T-cell (primary cell): ENCODE results near the gene PUS3. TPM values are rescaled to one million over a fixed set of nuclear protein-coding genes. Genes with fewer than 3 reads are reported as not detected.
A peak's percentile ranks its signal among the peaks of the same experiment; 100 is the strongest.

Experiments used
- ATAC-seq, 4 experiments: fragments of 200-7000 bp in 3 of 4; fragments of 150-1000 bp in 1 of 4; cut with Tn5 transposase; replicated peaks in 1 of 4; 1 replicate in 3 of 4; 2 replicates in 1 of 4; pipeline ENCODE4 v1.10.0; 2021; ENCODE audit warnings: moderate library complexity in 3 of 4, mild to moderate bottlenecking in 2 of 4, moderate number of reproducible peaks in 1 of 4
- CTCF ChIA-PET, 2 donors: fragments of 300-600 bp; sonication (Branson Sonifier 250); formaldehyde crosslinking; loops; one replicate each; lab custom pipeline; 2022; ENCODE audit warnings: antibody characterized with exemption in 2 of 2; lab: Charles Lee
- POLR2A ChIA-PET, 2 donors: fragments of 300-600 bp; sonication (Branson Sonifier 250); formaldehyde crosslinking; loops; one replicate each; lab custom pipeline; 2022; ENCODE audit warnings: antibody characterized with exemption in 2 of 2; lab: Charles Lee
- DNase-seq, 35 experiments: peaks; one replicate each; pipeline versions ENCODE4 v3.0.0 to v3.0.0-alpha.2; 2013 to 2023
- H3K27ac ChIP-seq: one replicate; pipeline ENCODE4 v1.5.1; 2013; ENCODE audit warnings: low read length
- H3K27me3 ChIP-seq, 2 experiments: replicated peaks in 1 of 2; 1 replicate in 1 of 2; 2 replicates in 1 of 2; pipeline versions ENCODE4 v1.6.1 to v1.7.0; 2013; ENCODE audit warnings: low read length in 1 of 2, mixed read lengths in 1 of 2; ENCODE audit not compliant: control insufficient read depth in 2 of 2, insufficient read depth in 2 of 2; ENCODE audit errors: extremely low read depth in 1 of 2
- H3K36me3 ChIP-seq, 2 donors: 1 replicate in 1 of 2; 2 replicates in 1 of 2; pipeline versions ENCODE4 v1.6.1 to v1.7.0; 2013; ENCODE audit warnings: low read length in 1 of 2; ENCODE audit not compliant: control insufficient read depth in 2 of 2, insufficient read depth in 1 of 2; ENCODE audit errors: extremely low read depth in 1 of 2
- H3K4me1 ChIP-seq, 2 experiments: 1 replicate in 1 of 2; 2 replicates in 1 of 2; pipeline versions ENCODE4 v1.6.1 to v1.7.0; 2013; ENCODE audit warnings: low read length in 2 of 2, mixed read lengths in 1 of 2; ENCODE audit not compliant: insufficient read depth in 2 of 2, control insufficient read depth in 1 of 2; ENCODE audit errors: extremely low read depth in 1 of 2
- H3K4me3 ChIP-seq, 2 donors: 1 replicate in 1 of 2; 2 replicates in 1 of 2; pipeline versions ENCODE4 v1.5.1 to v1.7.0; 2013; ENCODE audit warnings: mild to moderate bottlenecking in 2 of 2, low read length in 1 of 2, moderate library complexity in 1 of 2; ENCODE audit not compliant: control insufficient read depth in 1 of 2; ENCODE audit errors: extremely low read depth in 1 of 2
- H3K9me3 ChIP-seq: 2 replicates; pipeline ENCODE4 v1.7.0; 2013
- H3K27ac Mint-ChIP-seq, 2 donors: one replicate each; pipeline ENCODE4 v1.8.0; 2020 to 2021; ENCODE audit warnings: mild to moderate bottlenecking in 2 of 2, mixed read lengths in 2 of 2
- H3K27me3 Mint-ChIP-seq, 2 donors: one replicate each; pipeline ENCODE4 v1.8.0; 2021 to 2022; ENCODE audit warnings: mixed read lengths in 2 of 2
- H3K36me3 Mint-ChIP-seq: one replicate; pipeline ENCODE4 v1.8.0; 2021; ENCODE audit warnings: mixed read lengths
- H3K4me1 Mint-ChIP-seq, 3 donors: one replicate each; pipeline ENCODE4 v1.8.0; 2020 to 2022; ENCODE audit warnings: mixed read lengths in 3 of 3, mild to moderate bottlenecking in 1 of 3
- H3K4me3 Mint-ChIP-seq, 3 donors: one replicate each; pipeline ENCODE4 v1.8.0; 2020 to 2022; ENCODE audit warnings: mild to moderate bottlenecking in 3 of 3, mixed read lengths in 3 of 3, moderate library complexity in 3 of 3
- H3K9me3 Mint-ChIP-seq, 3 donors: one replicate each; pipeline ENCODE4 v1.8.0; 2020 to 2022; ENCODE audit warnings: mixed read lengths in 3 of 3
- WGBS: methylation state at CpG from one replicate; pipeline ENCODE4 v1.1.5; 2013; ENCODE audit warnings: missing lambda C conversion rate; ENCODE audit not compliant: insufficient coverage; 5-methylcytosine and 5-hydroxymethylcytosine counted together
- total RNA-seq, 35 experiments: library from RNA in 6 of 35; stranded (reverse) in 6 of 35; fragments of 120-200 nt in 1 of 35; gene quantifications; one replicate each; pipeline versions ENCODE4 v1.2.1 to v1.2.4 and lab custom pipeline; 2013 to 2026

Gene PUS3
- total RNA-seq = 10 to 100 TPM in 3 of 5 donors, 1 to 10 TPM in 2; 5.2 to 14.6 (median 11.5) TPM
- total RNA-seq (2013) = 12.8 TPM
- total RNA-seq (lab: John Stamatoyannopoulos, UW) = 7.9 to 41.3 (median 17.3) reads per million in 29 experiments

GRCh38 chr11:125902927-125903710, at the start of gene PUS3:
Gene PUS3 (minus strand): TSS chr11:125903206. CDS start chr11:125896284, 6,922 bp downstream.
- no CpG with 5 or more reads among the region's 31 CpGs for WGBS
- Mint-ChIP-seq H3K27me3 (peaks cover 10 to 27% of the 10 kb centered on the region in 2 donors), H3K4me3 (peak within 1 kb of the TSS; percentile 89 to 95 (median 89)), H3K27ac (peak within 1 kb of the TSS; percentile 82 to 92), H3K9me3 (no peaks in the 10 kb centered on the region), H3K36me3 (peaks cover 18% of the 10 kb centered on the region), H3K4me1 (peaks cover 31 to 48% (median 48%) of the 10 kb centered on the region in 3 donors)
- ATAC-seq = peak; percentile 89 to 95 (median 92)
- Histone ChIP-seq H3K4me3 (peak within 1 kb of the TSS; percentile 72 to 81), H3K4me1 (peaks cover 20 to 25% of the 10 kb centered on the region in 2 experiments), H3K36me3 (peaks cover 0 to 12% of the 10 kb centered on the region in 2 donors), H3K27me3 (peaks cover 5 to 18% of the 10 kb centered on the region in 2 experiments), H3K27ac (peak within 1 kb of the TSS; percentile 54), H3K9me3 (no peaks in the 10 kb centered on the region)
- peak; percentile 68 to 90 (median 82) for DNase-seq
- CTCF ChIA-PET = interaction anchor here (0.7 to 1.6 kb wide), 5 partner anchors 15 to 476 kb away, joined by 3 to 20 read pairs (median 5); partner anchors contain the start of gene HYLS1 (in 1 of the 2)
- POLR2A ChIA-PET = interaction anchor here (0.6 to 1.3 kb wide), 5 partner anchors 16 to 367 kb away, joined by 3 to 9 read pairs (median 7); partner anchors contain the start of genes FAM118B (in 1 of the 2), HYLS1 (in 1 of the 2) and RPUSD4 (in 1 of the 2)

DNA sequence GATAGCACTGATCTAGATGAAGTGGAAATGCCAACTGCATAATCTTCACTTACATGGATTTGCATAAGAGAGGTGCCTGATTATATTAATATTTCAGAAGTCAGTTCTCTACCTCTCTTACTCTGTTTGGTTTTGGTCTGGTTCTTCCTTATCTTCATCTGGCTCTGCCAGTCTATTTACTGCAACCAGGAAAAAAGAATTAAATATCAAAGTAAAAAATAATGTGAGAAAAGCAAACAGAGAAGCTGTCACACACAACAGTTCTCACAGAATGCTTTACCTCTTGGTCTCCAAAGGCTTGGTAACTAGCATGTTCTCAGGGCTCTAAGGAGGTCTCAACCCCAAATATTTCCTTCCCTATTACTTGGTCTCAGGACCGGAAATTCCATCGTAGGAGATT, 49.6 kb upstream of the PUS3 start:
- Histone ChIP-seq H3K4me3 (no peak overlapping the region), H3K36me3 (no peaks in the 10 kb centered on the region), H3K27me3 (peaks cover 0 to 29% of the 10 kb centered on the region in 2 experiments), H3K4me1 (no peaks in the 10 kb centered on the region), H3K9me3 (no peaks in the 10 kb centered on the region), H3K27ac (no peak overlapping the region)
- Mint-ChIP-seq H3K4me1 (peaks cover under 1 to 2% (median under 1%) of the 10 kb centered on the region in 3 donors), H3K27ac (no peak overlapping the region), H3K9me3 (no peaks in the 10 kb centered on the region), H3K36me3 (no peaks in the 10 kb centered on the region), H3K27me3 (peaks cover 0 to 7% of the 10 kb centered on the region in 2 donors), H3K4me3 (no peak overlapping the region)
- ATAC-seq (no peak), DNase-seq (no peak)
- WGBS = 83% methylated on average over 1 of the region's 2 CpGs
- ChIA-PET POLR2A (no interaction called here), CTCF (no interaction called here)

- peaks cover 0 to 7% of the 10 kb centered on the region in 2 donors for H3K27me3 Mint-ChIP-seq
- ChIA-PET CTCF (no interaction called here), POLR2A (no interaction called here)
- no peak for ATAC-seq
- Histone ChIP-seq H3K9me3 (no peaks in the 10 kb centered on the region), H3K27ac (no peak overlapping the region), H3K4me3 (no peak overlapping the region), H3K36me3 (no peaks in the 10 kb centered on the region), H3K4me1 (no peaks in the 10 kb centered on the region), H3K27me3 (peaks cover 0 to 29% of the 10 kb centered on the region in 2 experiments)
- no peak for DNase-seq
- no peaks in the 10 kb centered on the region for H3K4me1 Mint-ChIP-seq
- H3K4me3 Mint-ChIP-seq = no peak overlapping the region
- no peaks in the 10 kb centered on the region for H3K9me3 Mint-ChIP-seq
- no peaks in the 10 kb centered on the region for H3K36me3 Mint-ChIP-seq
- H3K27ac Mint-ChIP-seq = no peak overlapping the region
- 75% methylated on average over 9 of the region's 11 CpGs for WGBS
These were observed 48.7 kb upstream of the PUS3 start for GRCh38 chr11:125951731-125952130.

GRCh38 chr11:125950696-125951651, 48.0 kb upstream of the PUS3 start:
- Mint-ChIP-seq H3K4me3 (no peak overlapping the region), H3K27me3 (peaks cover 0 to 7% of the 10 kb centered on the region in 2 donors), H3K27ac (no peak overlapping the region), H3K4me1 (no peaks in the 10 kb centered on the region), H3K9me3 (no peaks in the 10 kb centered on the region), H3K36me3 (no peaks in the 10 kb centered on the region)
- ATAC-seq (no peak), DNase-seq (no peak)
- no peak overlapping the region for H3K4me3 ChIP-seq
- peaks cover 0 to 30% of the 10 kb centered on the region in 2 experiments for H3K27me3 ChIP-seq
- 88% methylated on average over 13 of the region's 15 CpGs for WGBS
- H3K27ac ChIP-seq = no peak overlapping the region
- POLR2A ChIA-PET = no interaction called here
- CTCF ChIA-PET = no interaction called here
- no peaks in the 10 kb centered on the region for H3K36me3 ChIP-seq
- H3K9me3 ChIP-seq = no peaks in the 10 kb centered on the region
- no peaks in the 10 kb centered on the region for H3K4me1 ChIP-seq

DNA sequence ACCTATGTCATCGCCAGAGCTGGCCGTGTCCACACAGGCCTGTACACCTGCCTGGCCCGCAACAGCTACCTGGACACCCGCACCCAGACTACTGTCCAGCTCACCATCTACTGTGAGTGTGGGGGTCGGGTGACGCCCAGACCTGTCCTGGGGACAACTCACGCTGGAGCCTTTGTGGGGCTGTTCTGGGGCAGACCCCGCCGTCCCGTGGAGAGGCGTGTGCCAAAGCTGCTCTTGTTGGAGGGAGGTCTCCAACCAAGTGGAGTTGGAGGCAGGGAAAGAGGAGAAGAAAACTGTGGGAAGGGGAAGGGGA, 47.1 kb upstream of the PUS3 start:
- H3K27me3 ChIP-seq = peaks cover 0 to 36% of the 10 kb centered on the region in 2 experiments
- H3K27ac ChIP-seq = no peak overlapping the region
- Mint-ChIP-seq H3K27ac (no peak overlapping the region), H3K4me3 (no peak overlapping the region), H3K4me1 (no peaks in the 10 kb centered on the region), H3K9me3 (no peaks in the 10 kb centered on the region), H3K27me3 (peaks cover 0 to 7% of the 10 kb centered on the region in 2 donors), H3K36me3 (no peaks in the 10 kb centered on the region)
- H3K36me3 ChIP-seq = no peaks in the 10 kb centered on the region
- no peak for ATAC-seq
- POLR2A ChIA-PET = interaction anchor here in 1 of 2 donors (0.5 kb wide), 1 partner anchor 10 kb away, joined by 4 read pairs; no protein-coding TSS in a partner anchor
- WGBS = 98% methylated on average over 5 of the region's 11 CpGs
- CTCF ChIA-PET = no interaction called here
- H3K4me1 ChIP-seq = no peaks in the 10 kb centered on the region
- no peak overlapping the region for H3K4me3 ChIP-seq
- H3K9me3 ChIP-seq = no peaks in the 10 kb centered on the region
- DNase-seq = no peak
